A549 (cell line): ENCODE measurements around the gene EFEMP2. TPM values are rescaled to one million over a fixed set of nuclear protein-coding genes. Genes with fewer than 3 reads are reported as not detected.

Source experiments
- ATAC-seq, 2 experiments: fragments of 200-7000 bp in 1 of 2; fragments of >200 bp in 1 of 2; cut with Nextera tagmentation in 1 of 2; cut with Tn5 transposase in 1 of 2; 3 replicates each; pipeline versions ENCODE4 v1.8.0 to v1.9.1; 2018 to 2020; ENCODE audit warnings: mild to moderate bottlenecking in 1 of 2, moderate library complexity in 1 of 2
- CTCF ChIA-PET: fragments of 300-600 bp; sonication (Branson Sonifier 250); formaldehyde crosslinking; extraction: SDS; loops from one replicate; lab custom pipeline; 2021; ENCODE audit warnings: antibody characterized with exemption, inconsistent platforms; lab: Yijun Ruan, JAX
- POLR2A ChIA-PET: fragments of 350-600 bp; formaldehyde crosslinking; extraction: SDS; loops from one replicate; lab custom pipeline; 2021; ENCODE audit warnings: antibody characterized with exemption, inconsistent platforms; lab: Yijun Ruan, JAX
- DNase-seq, 2 experiments: peaks; one replicate each; pipeline versions ENCODE4 v3.0.0 to v3.0.0-alpha.2; 2011 to 2016; ENCODE audit warnings: low read depth in 1 of 2, low spot score in 1 of 2
- FAIRE-seq: peaks from 2 replicates; lab custom pipeline; 2011; peaks lifted over from hg19 to GRCh38; lab: Jason Lieb, UNC
- H3K27ac ChIP-seq, 2 experiments: fragments of >200 bp; sonication (Bioruptor Twin); formaldehyde crosslinking; 3 replicates each; pipeline ENCODE4 v1.5.1; 2016 to 2017
- H3K4me1 ChIP-seq: fragments of >200 bp; sonication (Bioruptor Twin); formaldehyde crosslinking; 3 replicates; pipeline ENCODE4 v1.6.1; 2016
- H3K4me2 ChIP-seq: fragments of >200 bp; sonication (Bioruptor Twin); formaldehyde crosslinking; 3 replicates; pipeline ENCODE4 v1.6.1; 2016
- H3K4me3 ChIP-seq: fragments of >200 bp; sonication (Bioruptor Twin); formaldehyde crosslinking; 3 replicates; pipeline ENCODE4 v1.5.1; 2016
- H3K9me3 ChIP-seq: fragments of >200 bp; sonication (Bioruptor Twin); formaldehyde crosslinking; 3 replicates; pipeline ENCODE4 v1.6.1; 2016
- ESRRA ChIP-seq: fragments of 150-350 bp; IDR thresholded peaks from 2 replicates; pipeline ENCODE4 v1.6.1; 2014; ENCODE audit warnings: mild to moderate bottlenecking, low read length, borderline replicate concordance
- FOSB ChIP-seq: fragments of 250-450 bp; sonication (Bioruptor Pico); IDR thresholded peaks from 2 replicates; pipeline ENCODE4 v1.5.0; 2020; ENCODE audit warnings: mild to moderate bottlenecking, moderate library complexity
- GATA3 ChIP-seq: IDR thresholded peaks from 2 replicates; pipeline ENCODE4 v1.6.1; 2012; ENCODE audit warnings: borderline replicate concordance
- HEYL ChIP-seq: fragments of 250-450 bp; sonication (Bioruptor Pico); IDR thresholded peaks from 2 replicates; pipeline ENCODE4 v1.8.0; 2021; ENCODE audit warnings: mild to moderate bottlenecking, moderate library complexity
- HOXA7 ChIP-seq: fragments of 250-450 bp; sonication (Bioruptor Pico); IDR thresholded peaks from 2 replicates; pipeline ENCODE4 v1.5.0; 2020; ENCODE audit warnings: mild to moderate bottlenecking, moderate library complexity
- HOXB5 ChIP-seq: fragments of 250-450 bp; sonication (Bioruptor Pico); IDR thresholded peaks from 2 replicates; pipeline ENCODE4 v1.5.0; 2020; ENCODE audit warnings: mild to moderate bottlenecking, moderate library complexity
- JUN ChIP-seq, 2 experiments: fragments of >200 bp; sonication (Bioruptor Twin); formaldehyde crosslinking; IDR thresholded peaks; 2 replicates in 1 of 2; 3 replicates in 1 of 2; pipeline ENCODE4 v1.6.1; 2016 to 2017
- KDM1A ChIP-seq: fragments of 200-600 bp; sonication (generic); IDR thresholded peaks from 2 replicates; pipeline ENCODE4 v1.6.1; 2016; ENCODE audit warnings: low read depth, mild to moderate bottlenecking
- MAFK ChIP-seq: fragments of 450-650 bp; IDR thresholded peaks from 2 replicates; pipeline ENCODE4 v1.6.1; 2014; ENCODE audit not compliant: partially characterized antibody
- MYC ChIP-seq: IDR thresholded peaks from 2 replicates; pipeline ENCODE4 v1.6.1; 2012; ENCODE audit warnings: mild to moderate bottlenecking, inconsistent platforms, low read length, improper control_type of control experiment, borderline replicate concordance
- NFE2L2 ChIP-seq: fragments of 150-350 bp; conservative IDR thresholded peaks from 2 replicates; pipeline ENCODE4 v1.6.1; 2014; ENCODE audit warnings: low read length
- NR3C1 ChIP-seq: fragments of >200 bp; sonication (Bioruptor Twin); formaldehyde crosslinking; IDR thresholded peaks from 3 replicates; pipeline ENCODE4 v1.6.1; 2017
- POLR2AphosphoS2 ChIP-seq: conservative IDR thresholded peaks from 2 replicates; pipeline ENCODE4 v1.6.1; 2012; ENCODE audit warnings: low read length, improper control_type of control experiment, inconsistent platforms
- RAD21 ChIP-seq, 2 experiments: fragments of >200 bp in 1 of 2; sonication (Bioruptor Twin) in 1 of 2; formaldehyde crosslinking in 1 of 2; IDR thresholded peaks in 1 of 2; conservative IDR thresholded peaks in 1 of 2; 2 replicates in 1 of 2; 3 replicates in 1 of 2; pipeline ENCODE4 v1.6.1; 2012 to 2018; ENCODE audit warnings: inconsistent platforms in 1 of 2
- RCOR1 ChIP-seq: fragments of 150-350 bp; IDR thresholded peaks from 2 replicates; pipeline ENCODE4 v1.6.1; 2014; ENCODE audit warnings: antibody characterized with exemption, low read length, low read depth
- TFCP2L1 ChIP-seq: fragments of 250-450 bp; sonication (Bioruptor Pico); IDR thresholded peaks from 2 replicates; pipeline ENCODE4 v1.5.0; 2021; ENCODE audit warnings: mild to moderate bottlenecking
- TP53 ChIP-seq: fragments of 250-450 bp; sonication (Bioruptor Pico); IDR thresholded peaks from 2 replicates; pipeline ENCODE4 v1.5.0; 2021; ENCODE audit warnings: mild to moderate bottlenecking, moderate library complexity
- WGBS: methylation state at CpG from one replicate; pipeline ENCODE4 v1.1.6; 2017; ENCODE audit errors: missing lambda C conversion rate; 5-methylcytosine and 5-hydroxymethylcytosine counted together
- polyA plus RNA-seq, 4 experiments: library from polyadenylated mRNA; depleted of rRNA in 3 of 4; stranded (reverse); fragments of >200 nt; fragmentation: RNase III in 1 of 4; extraction: RNeasy Plus Mini Kit Qiagen cat#74134 plus additional on column Dnase treatment in 1 of 4; gene quantifications; 2 replicates in 3 of 4; 3 replicates in 1 of 4; pipeline ENCODE4 v1.2.3, GENCODE V29; 2011 to 2017
- TF ChIP-seq, protein P1 (sequence below): IDR thresholded peaks from 2 replicates; pipeline ENCODE4 v1.6.1; 2012
- TF ChIP-seq, protein P2 (sequence below): fragments of 200-600 bp; sonication (generic); IDR thresholded peaks from 2 replicates; pipeline ENCODE4 v1.6.1; 2016; ENCODE audit warnings: antibody characterized with exemption, mild to moderate bottlenecking, moderate library complexity
- TF ChIP-seq, protein P3 (sequence below): fragments of 450-650 bp; IDR thresholded peaks from 2 replicates; pipeline ENCODE4 v1.6.1; 2014; ENCODE audit warnings: antibody characterized with exemption
- TF ChIP-seq, protein P4 (sequence below): IDR thresholded peaks from 2 replicates; pipeline ENCODE4 v1.6.1; 2012

The EFEMP2 gene
- polyA plus RNA-seq, 2 of the 4 experiments (the other 2 are of a cell fraction) = 1.3 to 1.4 TPM

DNA sequence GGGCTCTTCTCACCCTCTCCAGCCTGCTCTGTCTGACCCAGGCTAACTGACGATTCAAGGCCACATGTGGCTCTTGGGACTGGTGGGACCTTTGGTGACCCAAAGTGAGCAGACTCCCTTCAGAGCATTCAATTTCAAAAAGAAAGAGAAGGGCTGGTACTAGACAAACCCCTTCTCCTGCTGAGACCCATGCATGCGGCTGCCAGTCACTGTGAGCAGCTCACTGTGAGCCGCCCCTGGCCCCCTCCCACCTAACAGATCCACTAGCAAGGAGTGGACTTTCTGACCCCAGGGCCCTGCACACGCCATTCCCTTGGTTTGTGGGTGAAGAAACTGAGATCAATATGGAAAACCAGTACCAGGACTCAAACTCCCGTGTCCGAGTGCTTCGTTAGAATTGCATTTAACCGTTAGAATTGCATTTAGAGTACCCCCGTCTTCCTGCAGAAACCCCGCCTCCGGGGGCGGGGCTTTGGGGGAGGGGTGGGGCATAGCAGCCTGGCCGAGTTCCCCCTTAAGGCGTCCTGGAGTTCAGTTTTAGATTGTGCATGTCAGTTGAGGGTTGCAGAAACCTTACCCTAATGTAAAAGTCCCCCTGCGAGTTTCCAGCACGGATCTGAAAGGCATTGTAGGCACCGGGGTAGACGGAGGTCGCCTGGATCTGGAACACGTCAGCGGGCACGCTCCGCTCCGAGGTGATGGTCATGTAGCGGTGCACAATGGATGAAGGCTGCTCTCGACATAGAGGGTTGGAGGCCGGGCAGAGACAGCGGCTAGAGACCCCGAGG is 5.1 kb downstream of the EFEMP2 start (continued):
- TF ChIP-seq, protein P1, sequence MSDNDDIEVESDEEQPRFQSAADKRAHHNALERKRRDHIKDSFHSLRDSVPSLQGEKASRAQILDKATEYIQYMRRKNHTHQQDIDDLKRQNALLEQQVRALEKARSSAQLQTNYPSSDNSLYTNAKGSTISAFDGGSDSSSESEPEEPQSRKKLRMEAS = no peak
- TF ChIP-seq, all 56 proteins: peak for 0

DNA sequence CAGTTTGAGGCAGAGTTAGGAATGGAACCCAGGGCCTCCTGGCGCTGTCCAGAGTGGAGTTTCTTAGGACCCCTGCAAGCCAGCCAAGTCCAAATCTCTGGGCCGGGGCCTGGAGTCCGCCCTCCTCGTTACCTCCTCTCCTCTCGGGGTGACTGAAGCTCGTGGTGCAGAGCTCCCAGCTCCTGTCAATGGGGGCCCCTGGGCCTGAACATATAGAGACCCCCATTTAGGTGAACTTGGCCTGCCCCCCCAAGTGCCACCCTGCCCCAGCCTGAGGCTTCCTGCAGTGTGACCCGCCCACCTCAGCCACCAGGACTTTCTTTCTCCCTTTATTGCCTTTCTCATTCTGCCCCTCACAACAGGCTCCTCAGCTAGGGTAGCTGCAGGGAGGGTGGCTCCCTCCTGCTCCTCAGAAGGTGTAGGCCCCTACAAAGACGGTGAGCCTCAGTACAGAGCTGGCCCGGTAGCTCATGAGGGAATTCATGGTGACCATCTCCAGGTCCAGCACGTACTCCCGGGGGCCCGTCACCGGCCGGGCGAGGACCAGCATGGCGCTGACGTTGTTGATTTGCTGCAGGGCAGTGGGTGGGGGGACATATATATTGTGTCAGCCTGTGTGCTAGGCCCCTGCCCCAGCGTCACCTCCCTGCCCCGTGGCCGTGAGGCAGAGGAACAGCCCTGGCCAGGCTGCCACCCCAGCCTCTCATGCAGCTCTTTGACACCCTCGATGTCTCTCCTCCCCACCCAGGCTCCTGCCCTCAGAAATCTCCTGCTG is 5.9 kb downstream of the EFEMP2 start:
- CTCF ChIA-PET = interaction anchor here (0.9 to 5.9 kb wide), 8 partner anchors 6 to 155 kb away, joined by 3 to 78 read pairs (median 4); partner anchors contain the start of genes CCDC85B, CFL1, FIBP and KAT5

DNA sequence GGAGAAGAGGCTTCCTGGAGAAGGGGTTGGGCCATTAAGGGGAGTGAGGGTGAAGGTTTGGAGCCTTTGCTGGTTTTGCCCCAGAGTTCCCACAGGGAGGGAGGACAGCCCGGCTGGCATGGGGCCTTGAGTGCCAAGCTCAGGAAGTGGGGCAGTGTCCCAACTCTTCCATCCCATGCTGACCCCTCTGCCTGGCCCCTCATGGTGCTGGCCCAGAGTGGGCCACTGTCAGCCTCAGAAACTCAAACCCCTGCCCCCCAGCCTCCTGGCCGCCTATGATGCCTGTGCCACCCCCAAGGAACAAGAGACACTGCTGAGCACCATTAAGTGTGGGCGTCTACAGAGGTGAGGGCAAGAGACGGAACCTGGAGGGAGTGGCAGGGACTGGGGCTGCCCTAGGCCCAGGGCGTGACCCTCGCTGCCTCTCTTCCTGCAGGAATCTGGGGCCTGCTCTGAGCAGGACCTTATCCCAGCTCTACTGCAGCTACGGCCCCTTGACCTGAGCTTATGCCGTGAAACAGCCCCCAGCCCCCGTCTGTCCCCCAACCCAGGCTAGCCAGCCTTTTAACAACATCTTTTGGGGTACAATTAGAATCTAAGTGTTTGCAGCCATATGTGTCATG is 6.9 kb downstream of the EFEMP2 start:
- DNase-seq (no peak), ATAC-seq (no peak), FAIRE-seq (no peak)
- Histone ChIP-seq H3K9me3 (no peaks in the 10 kb centered on the region), H3K27ac (no peak overlapping the region), H3K4me2 (no peak overlapping the region), H3K4me1 (peaks cover 10% of the 10 kb centered on the region), H3K4me3 (no peak overlapping the region)
- TF ChIP-seq NFE2L2 (no peak), JUN (IDR thresholded peaks at IDR 0.05) (no peak), HEYL (CRISPR knock-in tag) (no peak), ESRRA (no peak), MAFK (no peak), RAD21 (conservative IDR thresholded peaks at IDR 0.05 in 1 of 2, IDR thresholded peaks at IDR 0.05 in 1 of 2) (no peak), GATA3 (no peak), FOSB (CRISPR knock-in tag) (no peak), HOXA7 (CRISPR knock-in tag) (no peak), POLR2AphosphoS2 (no peak), NR3C1 (no peak), TFCP2L1 (CRISPR knock-in tag) (no peak), HOXB5 (CRISPR knock-in tag) (no peak)
- TF ChIP-seq, protein P2, sequence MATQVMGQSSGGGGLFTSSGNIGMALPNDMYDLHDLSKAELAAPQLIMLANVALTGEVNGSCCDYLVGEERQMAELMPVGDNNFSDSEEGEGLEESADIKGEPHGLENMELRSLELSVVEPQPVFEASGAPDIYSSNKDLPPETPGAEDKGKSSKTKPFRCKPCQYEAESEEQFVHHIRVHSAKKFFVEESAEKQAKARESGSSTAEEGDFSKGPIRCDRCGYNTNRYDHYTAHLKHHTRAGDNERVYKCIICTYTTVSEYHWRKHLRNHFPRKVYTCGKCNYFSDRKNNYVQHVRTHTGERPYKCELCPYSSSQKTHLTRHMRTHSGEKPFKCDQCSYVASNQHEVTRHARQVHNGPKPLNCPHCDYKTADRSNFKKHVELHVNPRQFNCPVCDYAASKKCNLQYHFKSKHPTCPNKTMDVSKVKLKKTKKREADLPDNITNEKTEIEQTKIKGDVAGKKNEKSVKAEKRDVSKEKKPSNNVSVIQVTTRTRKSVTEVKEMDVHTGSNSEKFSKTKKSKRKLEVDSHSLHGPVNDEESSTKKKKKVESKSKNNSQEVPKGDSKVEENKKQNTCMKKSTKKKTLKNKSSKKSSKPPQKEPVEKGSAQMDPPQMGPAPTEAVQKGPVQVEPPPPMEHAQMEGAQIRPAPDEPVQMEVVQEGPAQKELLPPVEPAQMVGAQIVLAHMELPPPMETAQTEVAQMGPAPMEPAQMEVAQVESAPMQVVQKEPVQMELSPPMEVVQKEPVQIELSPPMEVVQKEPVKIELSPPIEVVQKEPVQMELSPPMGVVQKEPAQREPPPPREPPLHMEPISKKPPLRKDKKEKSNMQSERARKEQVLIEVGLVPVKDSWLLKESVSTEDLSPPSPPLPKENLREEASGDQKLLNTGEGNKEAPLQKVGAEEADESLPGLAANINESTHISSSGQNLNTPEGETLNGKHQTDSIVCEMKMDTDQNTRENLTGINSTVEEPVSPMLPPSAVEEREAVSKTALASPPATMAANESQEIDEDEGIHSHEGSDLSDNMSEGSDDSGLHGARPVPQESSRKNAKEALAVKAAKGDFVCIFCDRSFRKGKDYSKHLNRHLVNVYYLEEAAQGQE = no peak
- TF ChIP-seq, protein P3, sequence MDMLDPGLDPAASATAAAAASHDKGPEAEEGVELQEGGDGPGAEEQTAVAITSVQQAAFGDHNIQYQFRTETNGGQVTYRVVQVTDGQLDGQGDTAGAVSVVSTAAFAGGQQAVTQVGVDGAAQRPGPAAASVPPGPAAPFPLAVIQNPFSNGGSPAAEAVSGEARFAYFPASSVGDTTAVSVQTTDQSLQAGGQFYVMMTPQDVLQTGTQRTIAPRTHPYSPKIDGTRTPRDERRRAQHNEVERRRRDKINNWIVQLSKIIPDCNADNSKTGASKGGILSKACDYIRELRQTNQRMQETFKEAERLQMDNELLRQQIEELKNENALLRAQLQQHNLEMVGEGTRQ = no peak
- CTCF ChIA-PET = interaction anchor here (1.3 to 1.9 kb wide), 5 partner anchors 14 to 154 kb away, joined by 4 to 15 read pairs (median 5); partner anchors contain the start of genes CCDC85B, FIBP and KAT5
- POLR2A ChIA-PET = interaction anchor here (0.5 kb wide), 1 partner anchor 22 kb away, joined by 4 read pairs; the partner anchor contains the start of gene FIBP
- WGBS = 90% methylated on average over 9 of the region's 9 CpGs

More for the DNA sequence above, 5.9 kb downstream of the EFEMP2 start:
- ATAC-seq (no peak), FAIRE-seq (no peak), DNase-seq (no peak)
- WGBS = 96% methylated on average over 21 of the region's 21 CpGs
- POLR2A ChIA-PET = interaction anchor here (1.1 kb wide), 1 partner anchor 8 kb away, joined by 4 read pairs; the partner anchor contains the start of gene CFL1
- no peaks in the 10 kb centered on the region for H3K9me3 ChIP-seq
- no peak overlapping the region for H3K4me2 ChIP-seq
- H3K27ac ChIP-seq = no peak overlapping the region
- peaks cover 7% of the 10 kb centered on the region for H3K4me1 ChIP-seq
- TF ChIP-seq HOXB5 (CRISPR knock-in tag) = no peak
- no peak for TF ChIP-seq KDM1A
- no peak for TF ChIP-seq TP53 (CRISPR knock-in tag)
- TF ChIP-seq MAFK = no peak
- TF ChIP-seq HEYL (CRISPR knock-in tag) = no peak
- TF ChIP-seq RCOR1 = no peak
- TF ChIP-seq, protein P4, sequence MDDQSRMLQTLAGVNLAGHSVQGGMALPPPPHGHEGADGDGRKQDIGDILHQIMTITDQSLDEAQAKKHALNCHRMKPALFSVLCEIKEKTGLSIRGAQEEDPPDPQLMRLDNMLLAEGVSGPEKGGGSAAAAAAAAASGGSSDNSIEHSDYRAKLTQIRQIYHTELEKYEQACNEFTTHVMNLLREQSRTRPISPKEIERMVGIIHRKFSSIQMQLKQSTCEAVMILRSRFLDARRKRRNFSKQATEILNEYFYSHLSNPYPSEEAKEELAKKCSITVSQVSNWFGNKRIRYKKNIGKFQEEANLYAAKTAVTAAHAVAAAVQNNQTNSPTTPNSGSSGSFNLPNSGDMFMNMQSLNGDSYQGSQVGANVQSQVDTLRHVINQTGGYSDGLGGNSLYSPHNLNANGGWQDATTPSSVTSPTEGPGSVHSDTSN = no peak
- TF ChIP-seq TFCP2L1 (CRISPR knock-in tag) = no peak
- TF ChIP-seq MYC = no peak
- no peak overlapping the region for H3K4me3 ChIP-seq
